Stimulated activated CD8-positive, alpha-beta memory T cell treated with anti-CD3 and anti-CD28 coated beads, Interleukin-7, amount 100 ng/mL, for 24 hours (primary cell): ENCODE results near the gene CYP46A1.

ENCODE experiments used
- DNase-seq: peaks from one replicate; pipeline ENCODE4 v3.0.0-alpha.2; 2020; ENCODE audit warnings: low read depth

CYP46A1 gene

DNA sequence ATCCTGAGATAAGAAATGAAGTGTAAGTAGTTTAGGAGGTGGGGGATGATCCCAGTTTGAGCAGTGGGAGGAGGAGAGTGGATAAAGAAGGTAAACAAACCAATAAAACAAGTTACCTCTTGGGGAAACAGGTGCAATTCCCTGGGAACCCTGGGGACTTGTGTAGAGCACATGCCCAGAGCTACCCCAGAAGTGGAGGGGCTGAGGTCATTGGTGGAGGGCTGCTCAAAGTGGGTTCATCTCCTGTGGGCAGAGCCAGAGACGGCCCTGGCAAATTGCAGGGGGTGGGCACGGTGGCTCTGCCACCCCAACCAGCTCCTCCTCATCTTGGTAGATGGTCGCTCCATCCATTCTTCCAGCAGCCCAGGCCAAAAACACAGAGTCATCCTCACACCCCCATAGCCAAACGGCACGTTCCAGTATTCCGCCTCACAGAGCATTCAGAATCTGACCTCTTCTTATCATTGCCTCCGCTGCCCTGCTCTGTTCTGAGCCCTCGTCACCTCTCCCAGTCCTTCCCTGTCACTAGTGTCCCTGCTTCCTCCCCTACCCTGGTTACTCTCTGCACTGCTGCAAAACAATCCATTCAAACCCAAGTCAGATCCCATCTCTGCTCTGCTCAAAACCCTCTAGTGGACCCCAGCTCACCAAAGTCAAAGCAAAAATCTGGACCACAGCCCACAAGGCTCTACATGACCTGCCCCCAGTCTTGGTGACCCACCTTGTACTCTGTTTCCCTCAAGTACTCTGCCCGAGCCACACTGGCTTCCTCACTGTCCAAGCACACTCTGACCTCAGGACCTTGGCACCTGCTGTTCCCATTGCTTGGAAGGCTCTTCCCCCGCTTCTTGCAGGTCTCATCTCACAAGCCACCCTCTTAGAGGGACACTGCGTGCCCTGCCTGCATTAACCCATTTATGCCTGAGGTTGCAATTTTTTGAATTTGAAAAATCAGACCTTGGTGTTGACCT is 5.5 kb downstream of the CYP46A1 start:
- no peak for DNase-seq

DNA sequence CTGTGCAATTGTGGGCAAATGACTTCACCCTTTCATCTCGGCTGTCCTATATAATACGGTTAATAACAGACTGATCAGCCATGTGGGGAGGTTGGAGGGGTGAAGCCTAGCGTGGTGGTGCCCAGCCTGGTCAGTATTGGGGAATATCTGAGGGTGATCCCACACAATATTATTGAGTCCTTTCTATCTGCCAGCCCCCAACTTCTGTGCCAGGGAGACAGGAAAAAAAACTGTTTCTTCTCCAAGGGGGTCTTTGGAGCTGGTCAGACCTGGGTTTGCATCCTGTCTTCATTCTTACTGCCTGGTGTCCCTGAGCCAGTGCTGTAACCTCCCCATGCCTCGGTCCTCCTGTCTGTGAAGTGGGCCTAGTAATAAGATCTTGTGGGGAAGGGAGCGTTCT is 6.5 kb downstream of the CYP46A1 start:
- no peak for DNase-seq

DNA sequence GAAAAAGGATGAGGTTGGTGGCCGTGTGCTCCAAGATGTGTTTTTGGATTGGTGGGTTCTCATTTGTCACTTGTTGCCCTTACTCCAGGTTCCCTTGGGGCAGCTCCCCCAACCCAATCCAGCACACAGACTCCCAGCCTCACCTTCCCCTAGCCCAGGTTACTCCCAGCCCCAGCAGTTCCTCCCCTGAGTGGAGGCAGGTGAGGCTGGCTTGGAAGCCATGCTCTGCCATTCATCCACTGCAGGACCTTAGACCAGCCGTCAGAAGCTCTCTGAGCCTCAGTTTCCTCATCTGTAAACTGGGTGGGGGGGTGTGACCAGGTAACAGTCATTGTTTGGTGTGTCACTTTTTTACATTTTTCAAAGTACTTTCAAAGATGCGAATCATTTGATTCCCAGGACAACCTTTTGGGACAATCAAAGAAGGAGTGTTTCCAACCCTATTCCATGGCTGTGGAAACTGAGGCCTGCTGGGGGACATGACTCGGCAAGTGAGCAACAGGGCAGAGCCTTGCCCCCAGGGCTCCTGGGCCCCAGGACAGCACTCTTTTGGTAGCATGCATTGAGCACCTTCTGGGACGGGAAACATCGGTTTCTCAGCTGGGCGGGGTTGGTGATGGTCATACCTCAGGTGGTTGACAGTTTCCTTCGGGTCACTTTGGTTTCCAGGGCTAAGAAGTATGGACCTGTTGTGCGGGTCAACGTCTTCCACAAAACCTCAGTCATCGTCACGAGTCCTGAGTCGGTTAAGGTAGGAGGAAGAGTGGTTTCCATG is 7.2 kb downstream of the CYP46A1 start:
- DNase-seq, result no peak

DNA sequence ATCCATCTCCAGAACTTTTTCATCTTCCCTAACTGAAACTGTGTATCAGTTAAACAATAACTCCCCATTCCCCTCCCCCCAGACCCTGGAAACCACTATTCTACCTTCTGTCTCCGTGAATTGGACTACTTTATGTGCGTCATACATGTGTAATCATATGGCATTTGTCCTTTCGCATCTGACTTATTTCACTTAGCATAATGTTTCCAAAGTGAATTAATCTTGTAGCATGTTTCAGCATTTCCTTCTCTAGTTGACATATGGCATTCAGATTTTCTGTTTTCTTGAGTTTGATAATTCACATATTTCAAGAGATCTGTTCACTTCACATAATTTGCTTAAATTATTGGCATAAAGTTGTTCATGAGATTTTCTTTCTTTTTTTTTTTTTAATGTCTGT is 9.8 kb downstream of the CYP46A1 start:
- DNase-seq, result no peak

DNA sequence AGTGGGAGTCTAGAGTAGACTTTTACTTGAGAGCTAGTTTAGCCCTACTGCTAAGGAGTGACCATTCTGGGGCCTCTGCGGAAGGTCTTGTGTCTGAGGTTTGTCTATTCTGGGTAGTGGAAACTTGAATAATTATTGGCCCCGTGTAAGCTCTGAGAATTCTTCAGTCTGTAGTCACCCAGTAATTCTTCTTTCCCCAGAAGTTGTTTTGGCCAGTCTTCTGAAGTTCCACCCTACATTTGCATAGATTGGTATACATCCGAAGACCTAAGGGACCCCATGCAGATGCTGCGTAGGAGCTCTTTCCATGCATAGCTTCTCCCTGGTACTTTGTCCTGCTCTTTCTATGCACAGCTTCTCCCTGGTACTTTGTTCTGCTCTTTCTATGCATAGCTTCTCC is 12.8 kb downstream of the CYP46A1 start:
- no peak for DNase-seq

DNA sequence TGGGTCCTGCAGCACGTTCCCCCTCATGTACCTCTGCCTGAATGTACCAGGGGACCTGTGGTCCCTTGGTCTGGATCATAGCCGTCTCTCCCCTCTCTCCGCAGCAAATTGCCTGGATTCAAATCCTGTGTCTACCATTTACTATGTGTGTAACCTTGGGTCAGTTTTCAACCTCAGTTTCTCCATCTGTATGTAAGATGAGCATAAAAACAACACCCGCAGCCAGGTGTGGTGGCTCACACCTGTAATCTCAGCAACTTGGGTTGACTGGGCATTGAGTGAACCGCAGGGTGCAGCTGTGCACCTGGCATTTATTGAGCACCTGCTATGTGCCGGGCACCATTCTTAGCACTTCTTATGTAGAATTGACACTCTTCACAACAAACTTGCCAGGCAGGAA is 14.1 kb downstream of the CYP46A1 start:
- no peak for DNase-seq

DNA sequence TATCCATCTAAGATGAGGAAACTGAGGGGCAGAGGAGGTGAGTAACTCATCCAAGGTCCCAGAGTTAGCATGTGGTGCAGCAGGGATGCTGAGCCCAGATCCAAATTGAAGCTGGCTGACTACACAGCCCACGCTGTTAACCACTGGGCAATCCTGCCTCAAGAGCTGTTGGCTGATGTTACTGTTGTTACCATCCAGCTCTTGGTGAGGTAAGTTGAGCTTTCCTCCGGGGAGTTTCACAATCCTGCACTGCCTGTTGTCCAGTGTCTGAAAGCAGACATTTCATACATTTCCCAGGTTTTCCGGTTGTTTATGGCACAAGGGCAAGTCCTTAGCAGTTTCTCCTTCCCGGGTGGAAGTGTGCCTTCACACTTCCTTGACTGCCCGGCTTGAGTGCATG is 14.5 kb downstream of the CYP46A1 start:
- DNase-seq, result no peak

DNA sequence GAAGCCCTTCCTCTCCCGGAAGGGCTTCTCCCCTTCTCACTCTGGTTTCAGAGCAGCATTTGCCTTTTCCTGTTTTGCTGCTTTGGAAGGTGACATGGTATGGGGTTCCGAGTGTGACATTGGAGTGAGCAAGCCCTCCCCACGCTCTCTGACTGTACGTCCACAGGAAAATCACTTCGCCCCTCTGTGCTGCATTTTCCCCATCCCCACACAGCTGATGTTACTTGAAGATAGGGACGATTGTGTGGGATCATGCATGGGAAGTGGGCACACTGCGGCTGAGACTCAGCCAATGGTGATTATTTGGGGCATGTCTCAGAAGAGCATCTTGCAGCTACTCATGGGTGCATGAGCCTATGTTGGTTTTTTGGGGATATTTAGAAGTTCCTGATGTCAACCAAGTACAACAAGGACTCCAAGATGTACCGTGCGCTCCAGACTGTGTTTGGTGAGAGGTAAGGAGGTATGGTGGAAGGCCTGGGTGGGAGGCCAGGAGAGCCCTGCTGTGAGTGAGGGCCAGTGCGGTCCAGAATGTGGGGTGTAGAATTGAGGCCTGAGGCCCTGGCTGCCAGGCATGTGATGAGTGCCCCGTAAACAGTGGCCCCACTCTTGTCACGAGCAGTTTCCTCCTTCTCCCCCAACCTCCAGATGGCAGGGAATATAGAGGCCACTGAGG is 15.1 kb downstream of the CYP46A1 start:
- no peak for DNase-seq

DNA sequence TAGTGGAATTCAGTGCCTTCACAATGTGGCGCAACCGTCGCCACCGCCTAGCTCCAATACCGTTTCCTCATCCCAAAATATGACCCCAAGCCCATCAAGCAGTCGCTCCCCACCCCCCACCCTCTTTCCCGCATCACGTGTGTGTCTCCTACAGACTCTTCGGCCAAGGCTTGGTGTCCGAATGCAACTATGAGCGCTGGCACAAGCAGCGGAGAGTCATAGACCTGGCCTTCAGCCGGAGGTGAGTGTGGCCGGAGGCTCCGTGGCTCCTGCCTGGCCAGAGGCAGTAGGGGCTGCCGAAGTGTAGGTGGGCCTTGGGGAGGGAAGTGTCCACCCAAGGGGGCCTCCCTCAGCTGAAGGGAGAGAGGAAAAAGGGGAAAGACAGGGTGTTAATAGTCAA is 15.8 kb downstream of the CYP46A1 start:
- no peak for DNase-seq

DNA sequence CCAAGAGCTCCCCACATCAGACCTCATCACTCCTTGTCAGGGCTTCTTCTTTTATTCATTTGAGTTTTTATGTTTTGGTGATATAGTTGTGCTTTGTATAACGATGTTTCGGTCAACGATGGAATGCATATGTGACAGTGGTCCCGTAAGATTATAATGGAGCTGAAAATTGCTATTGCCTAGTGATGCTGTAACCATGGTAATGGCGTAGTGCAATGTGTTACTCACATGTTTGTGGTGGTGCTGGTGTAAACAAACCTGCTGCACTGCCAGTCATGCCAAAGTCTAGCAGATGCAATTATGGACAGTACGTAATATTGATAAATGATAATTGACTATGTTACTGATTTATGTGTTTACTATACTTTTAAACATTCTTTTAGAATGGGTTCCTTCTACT is 16.3 kb downstream of the CYP46A1 start:
- no peak for DNase-seq

DNA sequence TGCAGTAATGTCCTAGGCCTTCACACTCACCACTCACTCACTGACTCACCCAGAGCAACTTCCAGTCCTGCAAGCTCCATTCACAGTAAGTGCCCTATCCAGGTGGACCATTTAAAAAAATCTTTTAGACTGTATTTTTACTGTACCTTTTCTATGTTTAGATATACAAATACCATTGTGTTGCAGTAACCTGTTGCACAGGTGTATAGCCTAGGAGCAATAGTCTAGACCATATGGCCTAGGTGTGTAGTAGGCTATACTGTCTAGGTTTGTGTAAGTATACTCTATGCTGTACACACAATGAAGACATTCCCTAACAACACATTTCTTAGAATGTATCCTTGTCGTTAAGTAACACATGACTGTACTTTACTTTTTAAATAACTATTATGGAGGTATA is 17.2 kb downstream of the CYP46A1 start:
- DNase-seq, result no peak

DNA sequence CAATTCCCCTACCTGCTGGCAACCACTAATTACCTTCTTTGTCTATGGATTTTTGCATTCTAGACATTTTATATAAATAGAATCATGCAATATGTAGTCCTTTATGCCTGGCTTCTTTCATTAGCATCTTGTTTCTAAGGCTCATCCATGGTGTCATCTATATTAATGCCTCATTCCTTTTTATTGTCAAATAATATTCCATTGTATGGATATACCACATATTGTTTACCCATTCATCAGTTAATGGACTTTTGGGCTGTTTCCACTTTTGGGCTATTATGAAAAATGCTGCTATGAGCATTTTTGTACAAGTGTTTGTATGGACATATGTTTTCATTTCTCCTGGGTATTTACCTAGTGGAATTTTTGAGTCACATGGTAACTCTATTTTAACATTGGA is 18.0 kb downstream of the CYP46A1 start:
- DNase-seq, result no peak

DNA sequence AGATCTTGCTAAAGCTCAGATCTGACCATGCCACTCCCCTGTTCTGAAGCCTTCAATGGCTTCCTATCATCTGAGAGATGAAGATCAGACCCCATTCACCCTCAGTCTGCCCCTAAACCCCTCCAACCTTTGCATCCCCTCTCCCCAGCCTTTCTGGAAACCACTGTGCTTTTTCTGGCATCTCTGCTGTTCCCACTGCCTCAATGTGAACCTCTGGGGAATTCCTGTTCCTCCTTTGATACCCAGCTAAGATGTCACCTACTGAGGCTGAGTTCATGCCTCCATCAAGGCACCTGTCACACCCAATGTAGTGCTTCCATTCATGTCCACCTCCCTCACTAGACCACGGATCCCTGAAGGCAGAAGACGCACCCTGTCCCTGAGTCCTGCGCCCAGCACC is 19.3 kb downstream of the CYP46A1 start:
- no peak for DNase-seq

DNA sequence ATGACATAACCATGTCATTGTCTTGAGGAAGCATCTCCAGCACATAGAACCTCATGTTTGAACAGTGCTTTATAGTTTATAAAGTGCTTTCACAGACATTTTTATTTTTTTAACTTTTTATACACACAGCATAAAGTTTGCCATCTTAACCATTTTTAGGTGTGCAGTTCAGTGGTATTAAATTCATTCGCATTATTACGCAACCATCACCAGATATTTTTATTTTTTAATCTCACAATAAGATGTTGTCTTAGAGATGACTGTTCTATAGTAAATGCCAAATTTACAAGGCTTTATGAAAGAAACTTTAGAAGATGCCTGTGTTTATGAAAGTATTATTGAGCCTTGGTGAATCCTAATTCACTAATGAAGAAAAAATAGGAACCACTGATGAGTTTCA is 19.9 kb downstream of the CYP46A1 start:
- DNase-seq, result no peak

DNA sequence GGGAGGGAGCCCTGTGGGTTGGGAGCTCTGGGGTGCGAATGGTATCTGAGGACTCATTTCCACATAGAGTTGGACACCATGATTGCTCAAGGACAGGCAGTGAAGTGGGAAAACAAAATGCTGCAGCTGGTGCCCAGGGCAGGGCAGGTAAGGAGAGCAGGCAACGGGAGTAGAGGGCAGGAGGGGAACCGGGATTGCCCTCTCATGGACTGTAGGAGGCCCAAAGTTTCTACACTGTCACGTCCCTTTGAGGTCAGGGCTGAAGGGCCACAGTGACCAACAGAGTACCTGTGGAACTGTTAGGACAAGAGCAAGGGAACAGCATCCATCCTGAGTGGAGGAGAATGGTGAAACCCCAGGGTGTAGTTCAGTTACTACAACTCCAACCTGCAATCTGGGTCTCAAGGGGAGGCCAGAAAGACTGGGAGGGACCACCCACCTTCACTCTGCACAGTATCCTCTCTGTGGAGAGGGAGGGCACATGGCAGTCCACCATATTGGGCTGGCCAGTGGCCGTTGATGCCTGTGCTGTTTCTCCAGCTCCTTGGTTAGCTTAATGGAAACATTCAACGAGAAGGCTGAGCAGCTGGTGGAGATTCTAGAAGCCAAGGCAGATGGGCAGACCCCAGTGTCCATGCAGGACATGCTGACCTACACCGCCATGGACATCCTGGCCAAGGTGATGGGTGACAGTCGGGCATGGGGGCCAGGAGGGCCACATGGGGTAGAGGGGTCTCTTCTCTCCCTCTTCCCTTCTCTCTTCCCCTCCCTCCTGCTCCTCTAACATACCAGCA is 22.2 kb downstream of the CYP46A1 start:
- no peak for DNase-seq

DNA sequence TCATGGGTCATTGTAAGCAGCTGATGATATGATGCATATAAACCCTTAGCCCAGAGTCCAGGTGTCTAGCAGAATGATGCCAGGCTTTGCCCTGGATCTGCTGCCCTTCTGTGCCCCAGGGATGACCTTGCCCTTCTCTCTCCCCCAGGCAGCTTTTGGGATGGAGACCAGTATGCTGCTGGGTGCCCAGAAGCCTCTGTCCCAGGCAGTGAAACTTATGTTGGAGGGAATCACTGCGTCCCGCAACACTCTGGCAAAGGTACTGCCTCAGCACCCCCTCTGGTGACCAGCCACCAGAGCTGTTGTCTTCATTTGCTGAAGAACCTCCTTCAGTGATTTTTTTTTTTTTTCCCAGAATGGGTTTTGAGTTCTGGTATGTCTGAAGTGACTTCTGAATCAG is 23.3 kb downstream of the CYP46A1 start:
- DNase-seq, result no peak

DNA sequence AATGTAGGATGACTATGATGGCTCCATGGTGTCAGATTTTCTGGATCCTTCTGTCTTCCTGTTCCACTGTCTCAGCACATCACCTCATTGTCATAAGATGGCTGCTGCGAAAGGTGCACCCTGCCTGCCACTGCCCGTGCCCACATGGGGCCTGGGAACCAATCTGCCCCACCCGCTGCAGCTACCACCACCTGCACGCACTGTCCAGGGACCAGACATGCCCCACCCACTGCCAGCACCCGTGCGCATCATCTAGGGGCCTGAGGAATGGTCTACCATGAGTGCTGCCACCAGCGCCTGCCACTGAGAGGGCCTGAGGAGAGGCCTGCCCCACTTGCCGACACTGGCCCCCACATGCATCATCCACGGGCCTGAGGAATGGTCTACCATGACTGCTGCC is 23.8 kb downstream of the CYP46A1 start:
- no peak for DNase-seq

DNA sequence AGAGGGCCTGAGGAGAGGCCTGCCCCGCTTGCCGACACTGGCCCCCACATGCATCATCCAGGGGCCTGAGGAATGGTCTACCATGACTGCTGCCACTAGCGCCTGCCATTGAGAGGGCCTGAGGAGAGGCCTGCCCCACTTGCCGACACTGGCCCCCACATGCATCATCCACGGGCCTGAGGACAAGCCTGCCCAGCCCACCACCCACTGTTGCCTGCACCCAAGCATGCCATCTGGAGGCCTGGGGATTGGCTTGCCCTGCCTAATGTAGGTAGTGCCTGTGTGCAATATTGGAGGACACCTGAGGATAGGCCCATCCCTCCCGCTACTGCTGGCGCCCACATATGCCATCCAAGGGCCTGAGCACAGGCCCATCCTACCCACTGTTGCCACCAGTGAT is 24.4 kb downstream of the CYP46A1 start:
- DNase-seq, result no peak

DNA sequence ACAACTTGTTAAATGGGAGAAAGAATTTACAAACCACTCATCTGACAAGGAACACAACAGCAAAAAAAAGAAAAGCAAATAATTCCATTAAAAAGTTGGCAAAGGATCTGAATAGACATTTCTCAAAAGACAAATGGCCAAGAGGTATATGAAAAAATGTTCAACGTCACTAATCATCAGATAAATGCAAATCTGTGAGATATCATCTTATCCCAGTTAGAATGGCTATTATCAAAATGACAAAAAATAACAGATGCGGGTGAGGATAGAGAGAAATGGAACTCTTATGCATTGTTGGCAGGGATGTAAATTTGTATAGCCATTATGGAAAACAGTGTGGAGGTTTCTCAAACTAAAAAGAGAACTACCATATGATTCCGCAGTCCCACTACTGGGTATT is 29.9 kb downstream of the CYP46A1 start:
- DNase-seq, result no peak

DNA sequence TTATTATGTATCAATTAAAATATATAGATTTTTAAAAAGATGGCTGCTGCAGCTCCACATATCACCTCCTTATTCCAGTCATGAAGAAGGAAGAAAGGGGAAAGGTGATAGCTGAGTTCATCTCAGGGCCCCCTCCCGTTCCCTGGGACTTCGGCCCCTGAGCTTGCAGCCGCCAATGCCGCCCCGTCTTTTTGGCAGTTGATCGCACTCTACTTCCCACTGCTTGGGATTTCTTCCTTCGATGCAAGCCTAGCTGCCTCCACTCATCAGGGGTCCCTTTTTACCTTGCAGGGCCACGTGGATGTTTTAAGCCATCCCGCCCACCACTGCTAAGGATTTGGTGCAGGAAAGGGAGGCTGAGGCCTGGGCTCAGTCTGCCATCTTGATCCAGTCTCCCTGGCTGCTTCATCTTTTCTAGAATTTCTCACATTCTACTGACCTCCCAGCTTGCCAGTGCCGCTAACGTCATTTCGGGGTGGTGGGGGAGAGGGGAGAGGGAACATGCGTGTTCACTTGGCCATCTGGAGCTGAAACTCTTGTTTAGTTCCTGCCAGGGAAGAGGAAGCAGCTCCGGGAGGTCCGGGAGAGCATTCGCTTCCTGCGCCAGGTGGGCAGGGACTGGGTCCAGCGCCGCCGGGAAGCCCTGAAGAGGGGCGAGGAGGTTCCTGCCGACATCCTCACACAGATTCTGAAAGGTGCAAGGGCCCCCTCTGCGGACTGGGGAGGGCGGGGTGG is 31.3 kb downstream of the CYP46A1 start:
- DNase-seq, result no peak
